GM04503 (cell line): ENCODE results near the gene CHMP2A.
A peak's percentile ranks its signal among the peaks of the same experiment; 100 is the strongest.
"Not testable (repeated sequence)": the region's sequence is repeated elsewhere in the genome, so short reads cannot be mapped to it uniquely, and the experiment has no call there.

Experiments used
- DNase-seq: peaks from one replicate; pipeline ENCODE4 v3.0.0-alpha.2; 2012; ENCODE audit warnings: low read depth

The CHMP2A gene

GRCh38 chr19:58554494-58555368, at the start of gene CHMP2A:
TSS of gene CHMP2A (minus strand) at chr19:58555105. CDS start at chr19:58554212, 893 bp downstream.
- DNase-seq, result peak; percentile 67

DNA sequence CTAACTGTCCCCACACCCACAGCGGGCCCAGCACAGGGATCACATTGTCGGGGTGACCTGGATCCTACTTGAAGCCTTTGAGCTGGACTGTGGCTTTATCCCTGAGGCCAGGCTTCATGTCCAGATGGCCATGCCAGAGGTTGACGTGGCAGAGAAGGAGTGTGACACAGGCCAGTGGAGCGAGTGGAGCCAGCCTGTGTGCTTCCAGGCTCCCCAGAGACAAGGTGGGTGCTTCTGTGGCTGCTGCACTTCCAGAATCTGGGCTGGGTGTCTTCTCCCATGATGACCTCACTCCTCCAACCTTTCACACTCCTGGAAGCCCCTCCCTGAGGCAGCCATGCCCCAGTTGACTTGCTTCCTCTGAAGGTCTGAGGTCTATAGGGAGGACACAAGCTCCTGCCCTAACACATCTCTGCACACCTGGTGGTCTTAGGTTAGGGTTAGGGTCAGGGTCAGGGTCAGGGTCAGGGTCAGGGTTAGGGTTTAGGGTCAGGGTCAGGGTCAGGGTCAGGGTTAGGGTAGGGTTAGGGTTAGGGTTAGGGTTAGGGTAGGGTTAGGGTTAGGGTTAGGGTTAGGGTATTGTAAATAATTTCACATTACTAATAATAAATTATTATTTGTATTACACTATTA, 31.3 kb upstream of the CHMP2A start:
- no peak for DNase-seq

DNA sequence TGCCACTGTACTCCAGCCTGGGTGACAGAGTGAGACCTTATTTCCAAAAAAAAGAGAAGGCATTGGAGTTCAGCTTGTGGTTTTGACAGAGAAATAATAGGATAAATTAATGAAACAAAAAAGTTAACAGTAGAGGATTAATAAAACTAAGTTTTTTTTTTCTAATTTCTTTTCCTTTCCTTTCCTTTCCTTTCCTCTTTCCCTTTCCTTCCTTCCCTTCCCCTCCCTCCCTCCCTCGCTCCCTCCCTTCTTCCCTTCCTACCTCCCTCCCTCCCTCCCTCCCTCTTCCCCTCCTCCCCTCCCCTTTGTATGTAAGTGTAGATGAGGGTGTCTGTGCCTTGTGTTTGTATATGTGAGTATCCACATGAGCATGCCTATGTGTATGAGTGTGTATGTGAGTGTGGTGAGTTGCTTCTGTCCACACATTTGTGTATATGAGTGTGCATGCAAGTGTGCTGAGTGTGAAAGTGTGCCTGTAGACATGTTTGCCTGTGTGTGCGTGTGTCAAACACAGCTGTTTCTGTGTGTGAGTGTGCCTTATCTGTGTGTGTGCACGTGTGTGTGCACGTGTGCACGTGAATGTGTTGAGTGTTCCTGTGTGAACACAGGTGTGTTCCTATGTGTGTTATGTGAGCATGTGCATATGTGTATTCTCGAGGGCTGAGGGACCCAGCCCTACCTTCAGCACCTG, 30.7 kb upstream of the CHMP2A start:
- DNase-seq, result no peak

DNA sequence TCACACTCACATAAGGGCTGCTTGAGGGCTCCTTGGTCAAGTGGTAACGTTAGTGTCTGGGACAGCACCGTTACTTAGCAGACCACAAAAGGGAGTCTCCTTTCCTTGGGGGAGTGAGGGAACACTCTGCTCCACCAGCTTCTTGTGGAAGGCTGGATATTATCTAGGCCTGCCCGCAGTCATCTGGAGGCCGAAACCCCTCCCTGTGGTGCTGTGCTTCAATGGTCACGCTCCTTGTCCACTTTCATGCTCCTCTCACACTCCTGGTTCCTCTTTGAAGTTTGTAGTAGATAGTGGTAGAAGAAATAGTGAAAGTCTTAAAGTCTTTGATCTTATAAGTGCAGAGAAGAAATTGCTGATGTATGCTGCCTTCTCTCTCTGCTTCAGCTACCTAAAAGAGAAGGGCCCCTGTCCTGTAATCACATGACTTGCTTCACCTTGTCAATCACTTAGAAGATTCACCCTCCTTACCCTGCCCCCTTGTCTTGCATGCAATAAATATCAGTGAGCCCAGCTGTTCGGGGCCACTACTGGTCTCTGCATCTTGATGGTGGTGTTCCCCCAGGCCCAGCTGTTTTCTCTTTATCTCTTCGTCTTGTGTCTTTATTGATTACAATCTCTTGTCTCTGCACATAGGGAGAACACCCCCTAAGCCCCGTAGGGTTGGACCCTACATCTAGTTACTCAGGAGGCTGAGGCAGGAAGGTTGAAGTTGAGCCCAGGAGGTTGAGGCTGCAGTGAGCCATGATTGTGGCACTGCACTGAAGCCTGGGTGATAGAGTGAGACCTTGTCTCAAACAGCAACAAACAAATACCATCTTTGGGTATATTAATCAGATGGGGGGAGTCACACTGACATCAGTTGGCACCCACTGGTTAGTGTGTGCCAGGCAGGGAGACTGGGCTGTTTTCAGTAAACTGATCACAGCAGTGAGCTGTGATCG, 29.9 kb upstream of the CHMP2A start:
- no peak for DNase-seq

- DNase-seq, result no peak
Measured at GRCh38 chr19:58582985-58583384, 28.1 kb upstream of the CHMP2A start.

GRCh38 chr19:58581227-58582141, 26.6 kb upstream of the CHMP2A start:
- DNase-seq, result peak; percentile 49

- DNase-seq, result no peak
Measured at GRCh38 chr19:58579473-58580142, 24.7 kb upstream of the CHMP2A start.

GRCh38 chr19:58578012-58578925, 23.4 kb upstream of the CHMP2A start:
- no peak for DNase-seq

DNA sequence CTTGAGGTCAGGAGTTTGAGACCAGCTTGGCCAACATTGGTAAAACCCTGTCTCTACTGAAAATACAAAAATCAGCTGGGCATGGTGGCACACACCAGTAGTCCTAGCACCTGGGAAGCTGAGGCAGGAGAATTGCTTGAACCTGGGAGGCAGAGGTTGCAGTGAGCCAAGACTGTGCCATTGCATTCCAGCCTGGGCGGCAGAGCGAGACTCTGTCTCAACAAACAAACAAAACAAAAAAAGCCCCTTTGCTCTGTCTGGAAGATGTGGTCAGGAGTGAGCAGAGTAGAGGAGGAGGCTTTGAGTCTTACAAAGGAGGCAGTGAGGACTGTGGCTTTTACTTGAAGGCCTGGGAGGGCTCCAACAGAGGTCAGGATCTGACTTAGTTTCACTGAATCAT, 22.7 kb upstream of the CHMP2A start:
- not testable (repeated sequence) for DNase-seq

- DNase-seq, result peak; percentile 64
Measured at GRCh38 chr19:58575183-58576041, 20.5 kb upstream of the CHMP2A start.

- no peak for DNase-seq
Measured at GRCh38 chr19:58573658-58574164, 18.8 kb upstream of the CHMP2A start.

DNA sequence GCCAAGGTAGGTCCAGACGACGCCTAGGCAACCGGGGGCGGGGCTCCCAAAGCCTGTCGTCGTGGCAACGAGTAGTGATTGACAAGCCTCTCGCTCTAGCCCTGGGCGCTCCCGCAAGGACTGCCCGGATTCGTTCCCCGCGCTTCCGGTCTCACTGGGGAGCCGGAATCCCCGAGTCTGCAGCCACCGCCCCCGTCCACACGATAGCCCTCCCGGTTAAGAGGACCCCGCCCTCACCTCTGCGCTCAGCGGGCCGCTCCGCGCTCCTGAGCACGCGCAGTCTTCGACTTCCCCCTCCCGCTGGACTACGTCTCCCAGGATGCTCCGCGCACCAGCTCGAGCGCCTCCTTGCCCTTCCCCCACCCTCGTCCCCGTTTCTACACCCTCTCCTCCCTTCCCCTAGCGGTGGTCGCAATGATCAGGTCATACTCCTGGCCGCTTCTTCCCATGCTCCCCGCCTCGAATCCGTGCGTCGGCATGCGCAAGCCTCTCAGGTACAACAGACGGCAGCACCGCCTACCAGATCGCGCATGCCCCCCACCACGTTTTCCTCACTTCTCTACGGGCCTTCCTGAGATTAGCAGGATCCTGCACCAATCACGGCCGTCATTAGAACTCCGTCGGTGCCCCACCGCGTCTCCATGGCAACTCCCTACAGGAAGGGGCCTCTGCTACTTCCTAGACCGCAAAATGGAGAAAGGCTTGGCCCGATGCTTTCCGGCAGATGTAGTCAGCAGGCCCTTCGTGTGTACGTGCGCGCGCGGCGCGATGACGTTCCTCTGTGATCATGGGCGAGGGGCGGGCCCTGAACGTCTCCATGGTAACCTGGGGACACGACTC, 18.1 kb upstream of the CHMP2A start, which contains the start of gene MZF1:
TSS of gene MZF1 (minus strand) at position 518 of the 840 bp plus-strand sequence. CDS start 1,946 bp downstream, outside the sequence.
- peak; percentile 100 for DNase-seq

GRCh38 chr19:58572026-58572817, 17.3 kb upstream of the CHMP2A start:
- no peak for DNase-seq

DNA sequence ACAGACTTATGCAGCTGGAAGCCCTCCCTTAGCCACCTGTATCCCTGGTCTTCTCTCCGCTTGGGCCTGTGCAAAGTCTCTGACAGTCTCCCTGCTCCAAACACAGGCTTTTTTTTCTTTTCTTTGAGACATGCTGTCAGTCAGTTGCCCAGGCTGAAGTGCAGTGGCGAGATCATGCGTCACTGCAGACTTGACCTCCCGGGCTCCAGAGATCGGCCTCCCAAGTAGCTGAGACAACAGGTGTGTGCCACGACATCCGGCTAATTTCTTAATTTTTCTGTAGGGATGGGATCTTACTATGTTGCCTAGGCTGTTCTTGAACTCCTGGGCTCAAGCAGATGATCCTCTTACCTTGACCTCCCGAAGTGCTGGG, 16.7 kb upstream of the CHMP2A start:
- DNase-seq, result no peak

- no peak for DNase-seq
Measured at GRCh38 chr19:58570770-58571574, 16.1 kb upstream of the CHMP2A start.
